Measurements from ENCODE around the gene PRKAR2B.

DNA sequence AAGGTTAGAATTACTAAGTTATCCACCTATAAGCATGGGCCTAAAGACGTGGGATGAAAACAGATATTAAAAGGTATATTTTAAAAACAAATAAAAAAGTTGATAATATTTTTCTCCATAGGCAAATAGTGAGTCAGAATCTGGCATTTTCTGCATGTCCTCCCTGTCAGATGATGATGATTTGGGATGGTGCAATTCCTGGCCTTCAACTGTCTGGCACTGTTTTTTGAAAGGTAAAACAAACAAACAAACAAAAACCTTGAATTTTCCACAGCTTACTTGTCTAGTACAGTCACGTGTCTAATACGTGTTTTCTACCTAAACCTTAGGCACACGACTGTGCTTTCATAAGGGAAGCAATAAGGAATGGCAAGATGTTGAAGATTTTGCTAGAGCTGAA, 141.7 kb downstream of the PRKAR2B start:
- TF ChIP-seq CTCF (IDR thresholded peaks at IDR 0.05; ENCODE audit: poor library complexity) (no peak), EZH2 (IDR thresholded peaks at IDR 0.05; ENCODE audit: borderline replicate concordance) (no peak), EZH2phosphoT487 (IDR thresholded peaks at IDR 0.05; ENCODE audit: low read depth, severe bottlenecking, unreplicated experiment) (no peak)

Data from hepatocyte (in vitro differentiated cells).